H9 (cell line): ENCODE measurements around the gene EPHX1. TPM values are rescaled to one million over a fixed set of nuclear protein-coding genes. Genes with fewer than 3 reads are reported as not detected.

Experiments used
- DNase-seq: peaks from one replicate; pipeline ENCODE4 v3.0.0-alpha.2; 2017
- H2AFZ ChIP-seq: one replicate; pipeline ENCODE4 v1.6.1; 2013; ENCODE audit warnings: mild to moderate bottlenecking, low read length, control low read depth, moderate library complexity
- H2AK5ac ChIP-seq: 2 replicates; pipeline ENCODE4 v1.6.1; 2013; ENCODE audit warnings: low read length, control low read depth, mixed read lengths; ENCODE audit not compliant: insufficient read length
- H2BK120ac ChIP-seq: one replicate; pipeline ENCODE4 v1.6.1; 2013; ENCODE audit warnings: low read depth, mild to moderate bottlenecking, low read length, control low read depth, inconsistent platforms; ENCODE audit not compliant: poor library complexity, severe bottlenecking
- H2BK12ac ChIP-seq: 2 replicates; pipeline ENCODE4 v1.6.1; 2013; ENCODE audit warnings: low read length, control low read depth, mixed read lengths, low read depth; ENCODE audit not compliant: insufficient read length
- H2BK15ac ChIP-seq: 2 replicates; pipeline ENCODE4 v1.6.1; 2013; ENCODE audit warnings: low read depth, low read length, control low read depth
- H2BK20ac ChIP-seq: one replicate; pipeline ENCODE4 v1.6.1; 2013; ENCODE audit warnings: low read depth, mild to moderate bottlenecking, low read length, control low read depth, inconsistent platforms; ENCODE audit not compliant: poor library complexity, severe bottlenecking
- H2BK5ac ChIP-seq: 2 replicates; pipeline ENCODE4 v1.6.1; 2013; ENCODE audit warnings: low read length, control low read depth, mixed read lengths; ENCODE audit not compliant: insufficient read length
- H3K14ac ChIP-seq: 2 replicates; pipeline ENCODE4 v1.6.1; 2013; ENCODE audit warnings: low read length, control low read depth; ENCODE audit not compliant: insufficient read depth
- H3K18ac ChIP-seq: 2 replicates; pipeline ENCODE4 v1.6.1; 2013; ENCODE audit warnings: low read depth, mild to moderate bottlenecking, mixed read lengths, low read length, control low read depth; ENCODE audit not compliant: insufficient read length
- H3K23ac ChIP-seq: 2 replicates; pipeline ENCODE4 v1.6.1; 2013; ENCODE audit warnings: low read length, control low read depth, mixed read lengths, low read depth; ENCODE audit not compliant: insufficient read length
- H3K23me2 ChIP-seq: 2 replicates; pipeline ENCODE4 v1.6.1; 2013; ENCODE audit warnings: low read depth, mild to moderate bottlenecking, mixed read lengths, low read length, control low read depth; ENCODE audit not compliant: insufficient read length, poor library complexity, severe bottlenecking
- H3K27ac ChIP-seq: 2 replicates; pipeline ENCODE4 v1.5.1; 2013; ENCODE audit warnings: low read length, control low read depth, mixed read lengths, low read depth; ENCODE audit not compliant: insufficient read length
- H3K27me3 ChIP-seq: 2 replicates; pipeline ENCODE4 v1.6.1; 2013; ENCODE audit warnings: low read length, control low read depth, inconsistent platforms; ENCODE audit not compliant: insufficient read depth
- H3K4ac ChIP-seq: 2 replicates; pipeline ENCODE4 v1.6.1; 2013; ENCODE audit warnings: low read depth, mild to moderate bottlenecking, control low read depth, inconsistent platforms, low read length, moderate library complexity
- H3K4me1 ChIP-seq: 2 replicates; pipeline ENCODE4 v1.6.1; 2013; ENCODE audit warnings: low read length, control low read depth, inconsistent platforms; ENCODE audit not compliant: insufficient read depth
- H3K4me2 ChIP-seq: 2 replicates; pipeline ENCODE4 v1.6.1; 2013; ENCODE audit warnings: low read length, control low read depth, mixed read lengths; ENCODE audit not compliant: insufficient read length, insufficient read depth
- H3K56ac ChIP-seq: 2 replicates; pipeline ENCODE4 v1.6.1; 2013; ENCODE audit warnings: low read depth, mild to moderate bottlenecking, mixed read lengths, low read length, control low read depth; ENCODE audit not compliant: insufficient read length
- H3K79me1 ChIP-seq: 2 replicates; pipeline ENCODE4 v1.6.1; 2013; ENCODE audit warnings: low read depth, mild to moderate bottlenecking, moderate library complexity, low read length, control low read depth, inconsistent platforms; ENCODE audit not compliant: insufficient read depth, poor library complexity, severe bottlenecking
- H3K79me2 ChIP-seq: 2 replicates; pipeline ENCODE4 v1.6.1; 2013; ENCODE audit warnings: low read length, control low read depth, inconsistent platforms; ENCODE audit not compliant: insufficient read depth
- H3K9ac ChIP-seq: 2 replicates; pipeline ENCODE4 v1.6.1; 2013; ENCODE audit warnings: low read length, control low read depth, mixed read lengths; ENCODE audit not compliant: insufficient read length; ENCODE audit errors: extremely low read depth
- H3K9me3 ChIP-seq: one replicate; pipeline ENCODE4 v1.6.1; 2013; ENCODE audit warnings: low read depth, low read length, inconsistent platforms; ENCODE audit not compliant: control insufficient read depth
- H3T11ph ChIP-seq: one replicate; pipeline ENCODE4 v1.6.1; 2013; ENCODE audit warnings: mild to moderate bottlenecking, low read length, control low read depth, inconsistent platforms
- H4K20me1 ChIP-seq: one replicate; pipeline ENCODE4 v1.6.1; 2013; ENCODE audit not compliant: control insufficient read depth, insufficient read length, insufficient read depth
- H4K5ac ChIP-seq: 2 replicates; pipeline ENCODE4 v1.6.1; 2013; ENCODE audit warnings: low read depth, mild to moderate bottlenecking, mixed read lengths, low read length, control low read depth; ENCODE audit not compliant: insufficient read length
- H4K8ac ChIP-seq: replicated peaks from 2 replicates; pipeline ENCODE4 v1.6.1; 2013; ENCODE audit warnings: low read length, control low read depth, mixed read lengths, low read depth; ENCODE audit not compliant: insufficient read length
- H4K91ac ChIP-seq: 2 replicates; pipeline ENCODE4 v1.6.1; 2013; ENCODE audit warnings: low read depth, mild to moderate bottlenecking, moderate library complexity, mixed read lengths, low read length, control low read depth; ENCODE audit not compliant: insufficient read length
- H3K27ac Mint-ChIP-seq, 3 experiments: 2 replicates in 2 of 3; 3 replicates in 1 of 3; pipeline ENCODE4 v1.8.0; 2020 to 2021; ENCODE audit warnings: mixed read lengths in 3 of 3, mild to moderate bottlenecking in 1 of 3, moderate library complexity in 1 of 3
- H3K27me3 Mint-ChIP-seq: 2 replicates; pipeline ENCODE4 v1.8.0; 2021; ENCODE audit warnings: low read depth, mild to moderate bottlenecking, moderate library complexity, mixed read lengths
- H3K36me3 Mint-ChIP-seq, 3 experiments: 2 replicates in 2 of 3; 3 replicates in 1 of 3; pipeline ENCODE4 v1.8.0; 2020 to 2021; ENCODE audit warnings: low read depth in 3 of 3, mixed read lengths in 3 of 3; ENCODE audit not compliant: insufficient read depth in 1 of 3
- H3K4me1 Mint-ChIP-seq, 2 experiments: 2 replicates each; pipeline ENCODE4 v1.8.0; 2020; ENCODE audit warnings: mixed read lengths in 2 of 2
- H3K4me3 Mint-ChIP-seq, 2 experiments: 2 replicates in 1 of 2; 3 replicates in 1 of 2; pipeline ENCODE4 v1.8.0; 2020 to 2021; ENCODE audit warnings: mild to moderate bottlenecking in 2 of 2, mixed read lengths in 2 of 2, moderate library complexity in 1 of 2
- H3K9me3 Mint-ChIP-seq, 2 experiments: 2 replicates in 1 of 2; 3 replicates in 1 of 2; pipeline ENCODE4 v1.8.0; 2020; ENCODE audit warnings: mild to moderate bottlenecking in 2 of 2, mixed read lengths in 2 of 2, moderate library complexity in 1 of 2
- WGBS: extraction: QIAGEN DNeasy Blood & Tissue Kit; methylation state at CpG from one replicate; pipeline ENCODE4 v1.1.7; 2013; ENCODE audit warnings: missing lambda C conversion rate, low lambda C conversion rate, mixed read lengths; ENCODE audit not compliant: insufficient read length; ENCODE audit errors: extremely low coverage; 5-methylcytosine and 5-hydroxymethylcytosine counted together
- total RNA-seq: library from RNA; stranded (reverse); gene quantifications from 2 replicates; pipeline ENCODE4 v1.2.1, GENCODE V29; 2021
- TF ChIP-seq, protein P1 (sequence below): fragments of 200-600 bp; sonication (generic); conservative IDR thresholded peaks from 3 replicates; pipeline ENCODE4 v1.8.0; 2021; ENCODE audit warnings: antibody characterized with exemption, mild to moderate bottlenecking

The EPHX1 gene
- total RNA-seq, 1 experiment from 2014 or later, result 40.6 TPM

GRCh38 chr1:225842788-225843425 lies 33.0 kb downstream of the EPHX1 start:
- Mint-ChIP-seq H3K4me3 (no peak overlapping the region), H3K9me3 (no peaks in the 10 kb centered on the region), H3K36me3 (peaks cover 20 to 54% (median 29%) of the 10 kb centered on the region in 3 experiments), H3K4me1 (peaks cover 13 to 14% of the 10 kb centered on the region in 2 experiments), H3K27me3 (no peaks in the 10 kb centered on the region; the same call in 1 of the 2 replicates), H3K27ac (peak overlapping the region in 2 of 3 experiments; percentile 6 to 25; a peak in 2 of 7 replicates)
- TF ChIP-seq, protein P1, sequence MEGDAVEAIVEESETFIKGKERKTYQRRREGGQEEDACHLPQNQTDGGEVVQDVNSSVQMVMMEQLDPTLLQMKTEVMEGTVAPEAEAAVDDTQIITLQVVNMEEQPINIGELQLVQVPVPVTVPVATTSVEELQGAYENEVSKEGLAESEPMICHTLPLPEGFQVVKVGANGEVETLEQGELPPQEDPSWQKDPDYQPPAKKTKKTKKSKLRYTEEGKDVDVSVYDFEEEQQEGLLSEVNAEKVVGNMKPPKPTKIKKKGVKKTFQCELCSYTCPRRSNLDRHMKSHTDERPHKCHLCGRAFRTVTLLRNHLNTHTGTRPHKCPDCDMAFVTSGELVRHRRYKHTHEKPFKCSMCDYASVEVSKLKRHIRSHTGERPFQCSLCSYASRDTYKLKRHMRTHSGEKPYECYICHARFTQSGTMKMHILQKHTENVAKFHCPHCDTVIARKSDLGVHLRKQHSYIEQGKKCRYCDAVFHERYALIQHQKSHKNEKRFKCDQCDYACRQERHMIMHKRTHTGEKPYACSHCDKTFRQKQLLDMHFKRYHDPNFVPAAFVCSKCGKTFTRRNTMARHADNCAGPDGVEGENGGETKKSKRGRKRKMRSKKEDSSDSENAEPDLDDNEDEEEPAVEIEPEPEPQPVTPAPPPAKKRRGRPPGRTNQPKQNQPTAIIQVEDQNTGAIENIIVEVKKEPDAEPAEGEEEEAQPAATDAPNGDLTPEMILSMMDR, result no peak
- Histone ChIP-seq H3K79me1 (no peaks in the 10 kb centered on the region), H2BK12ac (no peak overlapping the region), H3K27ac (no peak overlapping the region), H4K8ac (no peak overlapping the region), H3K4me2 (no peak overlapping the region), H3K27me3 (no peaks in the 10 kb centered on the region), H3K4ac (no peak overlapping the region), H3K23ac (no peak overlapping the region), H3K9me3 (no peaks in the 10 kb centered on the region), H3K9ac (no peak overlapping the region), H4K5ac (no peak overlapping the region), H3K79me2 (no peaks in the 10 kb centered on the region), H3K56ac (no peak overlapping the region), H2BK15ac (no peak overlapping the region), H2BK5ac (no peak overlapping the region), H4K91ac (no peak overlapping the region), H2BK20ac (no peak overlapping the region), H2AK5ac (no peak overlapping the region), H2AFZ (no peak overlapping the region), H2BK120ac (no peak overlapping the region), H3T11ph (no peak overlapping the region), H4K20me1 (no peaks in the 10 kb centered on the region), H3K14ac (no peak overlapping the region), H3K23me2 (no peaks in the 10 kb centered on the region), H3K18ac (no peak overlapping the region), H3K4me1 (no peaks in the 10 kb centered on the region)
- DNase-seq, result no peak
- WGBS, result no CpG with 5 or more reads among the region's 6 CpGs
